GM21381 (cell line): Measurements from ENCODE around the gene ADAMTS10.
"Not testable (repeated sequence)": the region's sequence is repeated elsewhere in the genome, so short reads cannot be mapped to it uniquely, and the experiment has no call there.

Experiments
- ATAC-seq: cut with Tn5 transposase; IDR thresholded peaks from one replicate; pipeline ENCODE4 v1.9.1; 2021; ENCODE audit warnings: mild to moderate bottlenecking, moderate library complexity; ENCODE audit not compliant: unreplicated experiment

The ADAMTS10 gene

GRCh38 chr19:8566855-8567254, 43.7 kb downstream of the ADAMTS10 start:
- no peak for ATAC-seq

- ATAC-seq, result not testable (repeated sequence)
Observed at GRCh38 chr19:8564866-8565265, 45.6 kb downstream of the ADAMTS10 start.

DNA sequence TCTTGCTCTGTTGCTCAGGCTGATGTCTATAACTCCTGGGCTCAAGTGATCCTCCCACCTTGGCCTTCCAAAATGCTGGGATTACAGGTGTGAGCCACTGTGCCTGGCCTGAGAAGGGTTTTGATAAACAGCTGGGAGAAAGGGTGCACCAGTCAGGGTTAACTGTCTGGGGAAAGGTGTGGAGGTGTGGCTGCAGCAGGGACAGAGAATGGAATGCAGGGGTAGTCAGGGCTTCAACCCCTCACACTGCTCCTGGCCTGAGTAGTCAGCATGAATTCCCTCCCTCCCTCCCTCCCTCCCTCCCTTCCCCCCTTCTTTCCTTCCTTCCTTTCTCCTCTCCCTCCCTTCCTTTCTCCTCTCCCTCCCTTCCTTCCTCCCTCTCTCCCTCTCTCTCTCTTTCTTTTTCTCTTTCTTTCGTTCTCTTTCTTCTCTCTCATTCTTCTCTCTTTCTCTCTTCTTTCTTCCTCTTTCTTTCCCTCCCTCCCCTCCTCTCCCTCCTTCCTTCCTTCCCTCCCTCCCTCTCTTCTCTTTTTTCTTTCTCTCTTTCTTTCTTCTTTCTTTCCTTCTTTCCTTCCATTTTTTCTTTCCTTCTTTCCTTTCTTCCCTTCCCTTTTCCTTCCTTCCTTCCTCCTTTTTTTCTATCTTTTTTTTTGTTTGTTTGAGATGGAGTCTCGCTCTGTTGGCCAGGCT, 49.3 kb downstream of the ADAMTS10 start:
- ATAC-seq, result no peak

- ATAC-seq, result no peak
Observed at GRCh38 chr19:8558325-8558724, 52.2 kb downstream of the ADAMTS10 start.

GRCh38 chr19:8557642-8558238, 52.8 kb downstream of the ADAMTS10 start:
- ATAC-seq, result no peak

- not testable (repeated sequence) for ATAC-seq
Observed at GRCh38 chr19:8553729-8554128, 56.8 kb downstream of the ADAMTS10 start.

- ATAC-seq, result no peak
Observed at GRCh38 chr19:8552810-8553209, 57.7 kb downstream of the ADAMTS10 start.

DNA sequence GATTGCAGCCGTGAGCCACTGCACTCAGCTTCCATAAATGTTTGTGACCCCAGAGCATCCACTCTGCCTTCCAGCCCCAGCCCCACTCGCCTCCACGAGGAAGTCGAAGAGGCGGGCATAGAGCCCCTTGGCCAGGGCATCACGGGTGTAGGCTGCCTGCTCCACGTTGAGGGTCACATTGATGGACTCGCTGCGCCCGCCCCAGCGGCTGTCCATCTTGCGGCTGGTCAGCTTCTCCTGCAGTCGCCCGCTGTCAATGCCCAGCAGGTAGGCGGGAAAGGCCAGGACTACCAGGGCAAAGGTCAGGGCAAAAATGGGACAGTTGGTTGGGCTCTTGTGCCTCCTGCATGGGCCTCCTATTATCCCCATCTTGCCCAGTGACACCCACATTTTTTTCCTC, 60.4 kb downstream of the ADAMTS10 start:
- ATAC-seq, result no peak

DNA sequence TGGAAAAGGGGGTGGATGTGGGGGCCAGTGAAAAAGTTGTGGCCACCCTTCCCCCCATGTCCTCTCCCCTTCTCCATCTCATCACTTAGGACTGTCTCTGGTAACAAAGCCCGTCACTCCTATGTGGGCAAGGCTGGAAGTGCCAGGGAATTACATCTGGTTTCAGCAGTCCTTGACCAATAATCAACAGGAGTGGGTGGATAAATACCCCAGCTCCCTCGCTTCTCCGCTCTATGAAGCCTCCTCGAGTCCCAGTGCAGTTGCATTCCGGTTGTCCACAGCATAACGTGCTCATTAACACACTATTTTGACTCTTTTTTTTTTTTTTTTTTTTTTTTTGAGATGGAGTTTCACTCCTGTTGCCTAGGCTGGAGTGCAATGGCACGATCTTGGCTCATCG, 64.8 kb downstream of the ADAMTS10 start:
- no peak for ATAC-seq

- ATAC-seq, result no peak
Observed at GRCh38 chr19:8544168-8544567, 66.3 kb downstream of the ADAMTS10 start.

GRCh38 chr19:8539621-8540149, 70.8 kb downstream of the ADAMTS10 start:
- no peak for ATAC-seq

- ATAC-seq, result no peak
Observed at GRCh38 chr19:8537099-8537498, 73.4 kb downstream of the ADAMTS10 start.

- no peak for ATAC-seq
Observed at GRCh38 chr19:8536282-8536681, 74.2 kb downstream of the ADAMTS10 start.

GRCh38 chr19:8532225-8532624, 78.3 kb downstream of the ADAMTS10 start:
- ATAC-seq, result no peak

- ATAC-seq, result no peak
Observed at GRCh38 chr19:8531470-8531869, 79.0 kb downstream of the ADAMTS10 start.
